Measurements from ENCODE around the gene TOMM70. TPM values are rescaled to one million over a fixed set of nuclear protein-coding genes. Genes with fewer than 3 reads are reported as not detected.

Gene TOMM70
- total and polyA plus RNA-seq, 2 donors (not counting 3 experiments of a cell fraction or from before 2014, with no cell fraction given), result 7.6 to 32.3 TPM

GRCh38 chr3:100423611-100424010 lies 22.7 kb upstream of the TOMM70 start:
- Histone ChIP-seq H3K36me3 (ENCODE audit: control insufficient read depth in 2 of 2, extremely low read depth in 1 of 2, insufficient read depth in 2 of 2, low read length in 2 of 2) (no peaks in the 10 kb centered on the region), H3K4me2 (ENCODE audit: insufficient read depth, low read length) (no peak overlapping the region), H3K79me2 (ENCODE audit: control insufficient read depth, insufficient read depth, low read length) (no peaks in the 10 kb centered on the region), H3K9me1 (replicated peaks; ENCODE audit: control insufficient read depth, extremely low read depth, insufficient read depth, low read length) (no peaks in the 10 kb centered on the region), H3K4me1 (ENCODE audit: control insufficient read depth, extremely low read depth, insufficient read depth, low read length) (no peaks in the 10 kb centered on the region), H4K20me1 (replicated peaks; ENCODE audit: control insufficient read depth, extremely low read depth, insufficient read depth, low read length) (no peaks in the 10 kb centered on the region), H3K27ac (ENCODE audit: insufficient read depth, low read depth, low read length) (no peak overlapping the region), H3K9ac (replicated peaks; ENCODE audit: extremely low read depth, insufficient read depth, low read length) (no peak overlapping the region), H3K27me3 (ENCODE audit: control insufficient read depth in 2 of 2, insufficient read depth in 2 of 2, low read length in 2 of 2) (peaks cover 0 to 6% of the 10 kb centered on the region in 2 experiments), H3K4me3 (replicated peaks in 1 of 3; ENCODE audit: insufficient read depth in 1 of 3, low read depth in 1 of 3, low read length in 3 of 3) (no peak overlapping the region), H3K9me3 (replicated peaks; ENCODE audit: control insufficient read depth, insufficient read depth, low read length) (no peaks in the 10 kb centered on the region), H2AFZ (ENCODE audit: low read depth, low read length) (no peak overlapping the region)
- FAIRE-seq, result no peak
- intact Hi-C loops (cut with micrococcal nuclease) (no loop called here), dilution Hi-C loops (cut with MboI; ENCODE audit: extremely low pct_ligation_motif_present, low sequenced_read_pairs) (no loop called here)
- DNase-seq (ENCODE audit: low read depth, low spot score), result no peak
- POLR2A ChIA-PET, result no interaction called here
- CTCF ChIA-PET, result interaction anchor here (1.7 kb wide), 1 partner anchor 39 kb away, joined by 5 read pairs; no protein-coding TSS in a partner anchor
- BruUV-seq (replicated peaks), result no TSS peak
- TF ChIP-seq JUN (IDR thresholded peaks at IDR 0.05; ENCODE audit: borderline replicate concordance, insufficient read depth, insufficient read length, low read depth), result no peak
- TF ChIP-seq CTCF (IDR thresholded peaks at IDR 0.05; ENCODE audit: extremely low read depth in 1 of 2, insufficient read depth in 1 of 2, low read depth in 1 of 2, low read length in 2 of 2), result no peak
- TF ChIP-seq MYC (IDR thresholded peaks at IDR 0.05; ENCODE audit: low read depth, low read length), result no peak
- TF ChIP-seq FOS (IDR thresholded peaks at IDR 0.05; ENCODE audit: borderline replicate concordance, insufficient read depth, low read length), result no peak
- TF ChIP-seq EZH2 (IDR thresholded peaks at IDR 0.05; ENCODE audit: borderline replicate concordance, low read depth, low read length, severe bottlenecking), result no peak
- TF ChIP-seq, protein P1, sequence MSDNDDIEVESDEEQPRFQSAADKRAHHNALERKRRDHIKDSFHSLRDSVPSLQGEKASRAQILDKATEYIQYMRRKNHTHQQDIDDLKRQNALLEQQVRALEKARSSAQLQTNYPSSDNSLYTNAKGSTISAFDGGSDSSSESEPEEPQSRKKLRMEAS (IDR thresholded peaks at IDR 0.05; ENCODE audit: insufficient read depth, insufficient read length), result no peak
- TF ChIP-seq POLR2AphosphoS5 (IDR thresholded peaks at IDR 0.05; ENCODE audit: insufficient read depth, low read depth, low read length), result no peak
- TF ChIP-seq POLR2A (IDR thresholded peaks at IDR 0.05; ENCODE audit: low read depth, low read length), result no peak
- TF ChIP-seq GATA2 (IDR thresholded peaks at IDR 0.05; ENCODE audit: insufficient read depth, insufficient read length, low read depth, low read length), result no peak

Data from endothelial cell of umbilical vein (primary cell).